Measurements from ENCODE around the gene DLL1.
"Not testable (repeated sequence)": the region's sequence is repeated elsewhere in the genome, so short reads cannot be mapped to it uniquely, and the experiment has no call there.

The DLL1 gene

GRCh38 chr6:170269151-170269845 is 21.6 kb downstream of the DLL1 start:
- no peak for FAIRE-seq
- DNase-seq (ENCODE audit: insufficient read length, low spot score) = no peak

- DNase-seq (ENCODE audit: insufficient read length, low spot score) (no peak), FAIRE-seq (no peak)
These were observed 22.4 kb downstream of the DLL1 start for GRCh38 chr6:170268216-170269129.

GRCh38 chr6:170267688-170268087 is 23.2 kb downstream of the DLL1 start:
- FAIRE-seq = no peak

GRCh38 chr6:170266061-170266825 is 24.6 kb downstream of the DLL1 start:
- FAIRE-seq = no peak
- no peak for DNase-seq (ENCODE audit: insufficient read length, low spot score)

More at GRCh38 chr6:170267688-170268087, 23.2 kb downstream of the DLL1 start:
- no peak for DNase-seq (ENCODE audit: insufficient read length, low spot score)

GRCh38 chr6:170265655-170266054 is 25.2 kb downstream of the DLL1 start:
- no peak for DNase-seq (ENCODE audit: insufficient read length, low spot score)
- no peak for FAIRE-seq

GRCh38 chr6:170264644-170265043 is 26.2 kb downstream of the DLL1 start:
- not testable (repeated sequence) for DNase-seq (ENCODE audit: insufficient read length, low spot score); FAIRE-seq

- FAIRE-seq = no peak
These were observed 26.8 kb downstream of the DLL1 start for GRCh38 chr6:170264086-170264485.

GRCh38 chr6:170263410-170263809 is 27.5 kb downstream of the DLL1 start:
- no peak for DNase-seq (ENCODE audit: insufficient read length, low spot score)
- FAIRE-seq = no peak

More at GRCh38 chr6:170264086-170264485, 26.8 kb downstream of the DLL1 start:
- no peak for DNase-seq (ENCODE audit: insufficient read length, low spot score)

GRCh38 chr6:170262489-170263088 is 28.3 kb downstream of the DLL1 start:
- DNase-seq (ENCODE audit: insufficient read length, low spot score) = no peak
- FAIRE-seq = no peak

GRCh38 chr6:170261643-170262488 is 29.0 kb downstream of the DLL1 start:
- DNase-seq (ENCODE audit: insufficient read length, low spot score) = no peak
- FAIRE-seq = no peak

- FAIRE-seq (no peak), DNase-seq (ENCODE audit: insufficient read length, low spot score) (no peak)
These were observed 30.2 kb downstream of the DLL1 start for GRCh38 chr6:170260686-170261085.

- FAIRE-seq (no peak), DNase-seq (ENCODE audit: insufficient read length, low spot score) (no peak)
These were observed 31.6 kb downstream of the DLL1 start for GRCh38 chr6:170259278-170259677.

GRCh38 chr6:170258407-170258806 is 32.5 kb downstream of the DLL1 start:
- DNase-seq (ENCODE audit: insufficient read length, low spot score) (no peak), FAIRE-seq (no peak)

- no peak for DNase-seq (ENCODE audit: insufficient read length, low spot score)
- no peak for FAIRE-seq
These were observed 33.5 kb downstream of the DLL1 start for GRCh38 chr6:170257376-170257775.

- DNase-seq (ENCODE audit: insufficient read length, low spot score) (no peak), FAIRE-seq (no peak)
These were observed 34.2 kb downstream of the DLL1 start for GRCh38 chr6:170256641-170257040.

- no peak for FAIRE-seq
- DNase-seq (ENCODE audit: insufficient read length, low spot score) = no peak
These were observed 35.3 kb downstream of the DLL1 start for GRCh38 chr6:170255426-170256125.

- no peak for DNase-seq (ENCODE audit: insufficient read length, low spot score)
- no peak for FAIRE-seq
These were observed 36.3 kb downstream of the DLL1 start for GRCh38 chr6:170254315-170255213.

GRCh38 chr6:170253910-170254269 is 37.0 kb downstream of the DLL1 start:
- FAIRE-seq = no peak
- DNase-seq (ENCODE audit: insufficient read length, low spot score) = no peak
